Upper lobe of right lung (tissue), 1 donor: ENCODE data around the gene GPR179. TPM values are rescaled to one million over a fixed set of nuclear protein-coding genes. Genes with fewer than 3 reads are reported as not detected.
A peak's percentile ranks its signal among the peaks of the same experiment; 100 is the strongest.

Experiments used
- ATAC-seq: fragments of 200-7000 bp; cut with Tn5 transposase; one replicate; pipeline ENCODE4 v1.9.1; 2020; ENCODE audit warnings: mild to moderate bottlenecking, moderate library complexity
- DNase-seq: peaks from one replicate; pipeline ENCODE4 v3.0.0-alpha.2; 2020
- H3K27ac ChIP-seq: fragments of 200-600 bp; one replicate; pipeline ENCODE4 v1.8.0; 2022
- H3K27me3 ChIP-seq: fragments of 200-600 bp; one replicate; pipeline ENCODE4 v1.8.0; 2022; ENCODE audit warnings: mild to moderate bottlenecking
- H3K36me3 ChIP-seq: fragments of 200-600 bp; one replicate; pipeline ENCODE4 v1.8.0; 2022
- H3K4me1 ChIP-seq: fragments of 200-600 bp; one replicate; pipeline ENCODE4 v1.8.0; 2022
- H3K4me3 ChIP-seq: fragments of 200-600 bp; one replicate; pipeline ENCODE4 v1.8.0; 2022; ENCODE audit warnings: mild to moderate bottlenecking
- H3K9me3 ChIP-seq: fragments of 200-600 bp; one replicate; pipeline ENCODE4 v1.8.0; 2022
- intact Hi-C: fragments of 100-400 bp; cut with DNase I; formaldehyde crosslinking; loops from one replicate; pipeline ENCODE4 v1.11.0; 2022
- total RNA-seq: library from RNA; stranded (reverse); fragmentation: NEBNext Ultra II Directional; extraction: Animal tissue kit (Norgen Biotek cat#: 25700); gene quantifications from one replicate; pipeline ENCODE4 v1.2.1, GENCODE V29; 2021
- TF ChIP-seq, protein P1 (sequence below): fragments of 200-600 bp; IDR thresholded peaks from one replicate; pipeline ENCODE4 v1.8.0; 2022; ENCODE audit warnings: antibody characterized with exemption
- donor health status: DM: no; HTN: yes; CAD: no; lungs with severe emphysema.

The GPR179 gene
- total RNA-seq, 1 donor from 2014 or later = 0.35 TPM

DNA sequence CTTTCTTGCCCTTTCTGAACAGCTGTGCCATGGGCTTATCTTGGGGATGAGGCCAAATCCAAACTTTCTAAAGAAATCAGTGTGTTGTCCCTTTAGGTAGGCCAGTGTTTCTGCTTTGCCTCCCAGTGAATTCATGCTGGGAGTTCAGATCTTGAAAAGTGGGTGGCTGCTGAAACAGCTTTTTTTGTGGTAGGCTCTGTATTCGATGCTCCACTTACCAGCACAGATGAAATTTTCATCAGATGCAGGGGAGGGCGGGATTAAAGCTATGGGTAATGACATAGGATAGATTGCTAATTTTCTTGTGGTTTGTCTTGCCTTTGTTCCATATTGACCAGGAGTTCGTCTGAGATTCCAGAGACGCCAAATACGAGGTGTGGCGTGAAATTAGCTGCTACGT lies 10.7 kb upstream of the GPR179 start:
- H3K27me3 ChIP-seq = no peaks in the 10 kb centered on the region
- H3K9me3 ChIP-seq = no peaks in the 10 kb centered on the region
- no peak overlapping the region for H3K4me3 ChIP-seq
- no peak for DNase-seq
- no peaks in the 10 kb centered on the region for H3K36me3 ChIP-seq
- ATAC-seq = no peak
- peaks cover 30% of the 10 kb centered on the region for H3K4me1 ChIP-seq
- intact Hi-C loops = no loop called here
- no peak overlapping the region for H3K27ac ChIP-seq
- TF ChIP-seq, protein P1, sequence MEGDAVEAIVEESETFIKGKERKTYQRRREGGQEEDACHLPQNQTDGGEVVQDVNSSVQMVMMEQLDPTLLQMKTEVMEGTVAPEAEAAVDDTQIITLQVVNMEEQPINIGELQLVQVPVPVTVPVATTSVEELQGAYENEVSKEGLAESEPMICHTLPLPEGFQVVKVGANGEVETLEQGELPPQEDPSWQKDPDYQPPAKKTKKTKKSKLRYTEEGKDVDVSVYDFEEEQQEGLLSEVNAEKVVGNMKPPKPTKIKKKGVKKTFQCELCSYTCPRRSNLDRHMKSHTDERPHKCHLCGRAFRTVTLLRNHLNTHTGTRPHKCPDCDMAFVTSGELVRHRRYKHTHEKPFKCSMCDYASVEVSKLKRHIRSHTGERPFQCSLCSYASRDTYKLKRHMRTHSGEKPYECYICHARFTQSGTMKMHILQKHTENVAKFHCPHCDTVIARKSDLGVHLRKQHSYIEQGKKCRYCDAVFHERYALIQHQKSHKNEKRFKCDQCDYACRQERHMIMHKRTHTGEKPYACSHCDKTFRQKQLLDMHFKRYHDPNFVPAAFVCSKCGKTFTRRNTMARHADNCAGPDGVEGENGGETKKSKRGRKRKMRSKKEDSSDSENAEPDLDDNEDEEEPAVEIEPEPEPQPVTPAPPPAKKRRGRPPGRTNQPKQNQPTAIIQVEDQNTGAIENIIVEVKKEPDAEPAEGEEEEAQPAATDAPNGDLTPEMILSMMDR = no peak

DNA sequence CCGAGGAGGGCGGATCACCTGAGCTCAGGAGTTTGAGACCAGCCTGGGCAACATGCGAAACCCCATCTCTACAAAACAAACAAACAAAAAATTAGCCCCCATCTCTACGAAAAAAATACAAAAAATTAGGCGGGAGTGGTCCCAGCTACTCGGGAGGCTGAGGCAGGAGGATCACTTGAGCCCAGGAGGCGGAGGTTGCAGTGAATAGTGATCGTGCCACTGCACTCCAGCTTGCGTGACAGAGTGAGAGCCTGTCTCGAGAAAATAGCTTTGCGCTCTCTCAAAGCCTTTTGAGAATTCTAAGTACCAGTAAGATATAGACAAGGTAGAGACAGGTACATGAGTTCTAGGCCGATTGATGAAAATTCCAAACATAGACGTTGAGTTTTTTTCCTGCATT lies 9.9 kb upstream of the GPR179 start:
- intact Hi-C loops = no loop called here
- DNase-seq (no peak), ATAC-seq (no peak)
- H3K27ac ChIP-seq = no peak overlapping the region
- peaks cover 23% of the 10 kb centered on the region for H3K4me1 ChIP-seq
- no peaks in the 10 kb centered on the region for H3K9me3 ChIP-seq
- H3K27me3 ChIP-seq = no peaks in the 10 kb centered on the region
- TF ChIP-seq, protein P1 = no peak
- no peaks in the 10 kb centered on the region for H3K36me3 ChIP-seq
- H3K4me3 ChIP-seq = peak overlapping the region; percentile 81

DNA sequence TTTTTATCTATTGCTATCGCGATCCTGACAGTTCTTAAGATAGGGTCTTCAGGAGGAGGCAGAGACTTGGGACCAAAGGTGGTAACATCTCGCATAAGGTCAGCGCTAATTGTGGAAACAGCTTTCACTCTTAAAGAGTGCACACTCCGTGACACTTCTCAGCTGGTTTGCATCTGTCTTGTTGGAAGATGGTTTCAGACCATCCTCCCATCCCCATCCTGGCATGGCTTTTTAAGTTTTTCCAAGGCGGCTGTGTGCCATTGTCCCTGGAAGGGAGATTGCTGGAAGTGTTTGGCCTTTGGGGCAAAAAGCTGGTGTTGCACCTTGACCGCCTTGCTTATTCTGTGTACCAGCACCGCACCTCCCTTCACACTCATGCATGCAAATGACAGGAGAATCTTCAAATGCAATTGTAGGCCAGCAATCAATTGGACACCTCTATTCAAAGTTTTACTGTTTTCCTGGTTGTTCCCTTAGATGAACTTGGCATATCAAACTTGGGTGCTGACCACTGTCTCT lies 9.4 kb upstream of the GPR179 start:
- no peak for ATAC-seq
- H3K36me3 ChIP-seq = no peaks in the 10 kb centered on the region
- TF ChIP-seq, protein P1 = no peak
- intact Hi-C loops = no loop called here
- no peak for DNase-seq
- no peaks in the 10 kb centered on the region for H3K27me3 ChIP-seq
- peaks cover 21% of the 10 kb centered on the region for H3K4me1 ChIP-seq
- peak overlapping the region; percentile 81 for H3K4me3 ChIP-seq
- H3K27ac ChIP-seq = peak overlapping the region; percentile 84
- no peaks in the 10 kb centered on the region for H3K9me3 ChIP-seq

DNA sequence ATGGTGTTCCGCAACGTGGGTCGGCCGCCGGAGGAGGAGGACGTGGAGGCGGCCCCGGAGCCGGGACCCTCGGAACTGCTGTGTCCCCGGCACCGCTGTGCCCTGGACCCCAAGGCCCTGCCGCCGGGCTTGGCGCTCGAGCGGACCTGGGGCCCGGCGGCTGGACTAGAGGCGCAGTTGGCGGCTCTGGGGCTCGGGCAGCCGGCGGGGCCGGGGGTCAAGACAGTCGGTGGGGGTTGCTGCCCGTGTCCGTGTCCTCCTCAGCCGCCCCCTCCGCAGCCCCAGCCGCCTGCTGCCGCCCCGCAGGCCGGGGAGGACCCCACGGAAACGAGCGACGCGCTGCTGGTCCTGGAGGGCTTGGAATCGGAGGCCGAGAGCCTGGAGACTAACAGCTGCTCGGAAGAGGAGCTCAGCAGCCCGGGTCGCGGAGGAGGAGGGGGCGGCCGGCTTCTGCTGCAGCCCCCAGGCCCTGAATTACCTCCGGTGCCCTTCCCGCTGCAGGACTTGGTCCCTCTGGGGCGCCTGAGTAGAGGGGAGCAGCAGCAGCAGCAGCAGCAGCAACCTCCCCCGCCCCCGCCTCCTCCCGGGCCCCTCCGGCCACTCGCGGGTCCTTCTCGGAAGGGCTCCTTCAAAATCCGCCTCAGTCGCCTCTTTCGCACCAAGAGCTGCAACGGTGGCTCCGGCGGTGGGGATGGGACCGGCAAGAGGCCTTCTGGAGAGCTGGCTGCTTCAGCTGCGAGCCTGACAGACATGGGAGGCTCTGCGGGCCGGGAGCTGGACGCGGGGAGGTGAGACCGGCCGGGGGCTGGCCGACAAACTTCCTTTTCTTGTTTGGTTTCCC lies 8.7 kb upstream of the GPR179 start:
- Histone ChIP-seq H3K36me3 (no peaks in the 10 kb centered on the region), H3K9me3 (no peaks in the 10 kb centered on the region), H3K27me3 (no peaks in the 10 kb centered on the region), H3K4me3 (peak overlapping the region; percentile 81), H3K4me1 (peaks cover 21% of the 10 kb centered on the region), H3K27ac (peak overlapping the region; percentile 84)
- ATAC-seq = no peak
- TF ChIP-seq, protein P1 = no peak
- intact Hi-C loops = no loop called here
- peak; percentile 77 for DNase-seq

DNA sequence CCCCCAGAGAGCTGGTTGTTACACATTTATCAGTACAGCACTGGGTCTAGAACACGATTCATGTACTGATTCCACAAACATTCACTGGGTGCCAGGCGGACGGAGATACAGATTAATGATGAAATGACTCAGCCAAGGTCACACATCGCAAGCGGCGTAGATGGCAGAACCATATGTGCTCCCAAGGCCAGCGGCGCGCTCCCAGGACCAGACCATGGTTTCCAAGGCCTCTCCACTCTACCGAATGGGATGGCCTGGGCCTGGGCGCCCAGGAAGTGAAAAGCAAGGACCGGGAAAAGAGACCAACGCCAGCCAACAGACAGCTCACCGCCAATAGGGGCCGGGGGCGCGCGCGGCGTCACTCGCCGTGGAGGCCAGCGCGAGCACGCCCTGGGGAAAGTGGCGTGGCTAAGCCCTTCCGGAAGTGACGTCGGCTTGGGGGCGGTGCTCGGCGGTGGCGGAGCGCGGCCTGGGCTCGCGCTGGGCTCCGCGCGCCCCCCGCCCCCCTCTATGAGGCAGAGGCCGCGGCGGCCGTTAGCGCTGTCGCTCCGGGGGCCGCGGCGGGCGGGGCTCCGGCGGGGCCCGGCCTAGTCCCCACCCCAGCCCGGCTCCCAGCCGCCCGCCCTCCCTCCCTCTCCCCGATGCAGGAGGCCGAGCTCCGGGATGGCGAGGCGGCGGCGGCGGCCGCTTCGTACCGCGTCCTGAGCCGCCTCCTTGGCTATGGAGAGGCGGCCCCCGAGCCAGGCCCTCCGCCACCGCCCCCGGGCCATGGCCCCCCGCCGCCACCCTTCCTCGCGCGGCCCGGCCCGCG lies 7.9 kb upstream of the GPR179 start, which contains the start of gene SOCS7:
Gene SOCS7 (plus strand): TSS at position 433 of the 811 bp plus-strand sequence. CDS start 209 bp downstream, at position 642.
- ATAC-seq = peak; percentile 97
- Histone ChIP-seq H3K27me3 (no peaks in the 10 kb centered on the region), H3K36me3 (no peaks in the 10 kb centered on the region), H3K4me3 (peak within 1 kb of the TSS; percentile 81), H3K4me1 (peaks cover 21% of the 10 kb centered on the region), H3K27ac (peak within 1 kb of the TSS; percentile 84), H3K9me3 (no peaks in the 10 kb centered on the region)
- TF ChIP-seq, protein P1 = no peak
- peak; percentile 97 for DNase-seq
- intact Hi-C loops = no loop called here
